ENCODE data around the gene CMIP.

GRCh38 chr16:81602792-81603191 is 158.2 kb downstream of the CMIP start:
- TF ChIP-seq, protein P1, sequence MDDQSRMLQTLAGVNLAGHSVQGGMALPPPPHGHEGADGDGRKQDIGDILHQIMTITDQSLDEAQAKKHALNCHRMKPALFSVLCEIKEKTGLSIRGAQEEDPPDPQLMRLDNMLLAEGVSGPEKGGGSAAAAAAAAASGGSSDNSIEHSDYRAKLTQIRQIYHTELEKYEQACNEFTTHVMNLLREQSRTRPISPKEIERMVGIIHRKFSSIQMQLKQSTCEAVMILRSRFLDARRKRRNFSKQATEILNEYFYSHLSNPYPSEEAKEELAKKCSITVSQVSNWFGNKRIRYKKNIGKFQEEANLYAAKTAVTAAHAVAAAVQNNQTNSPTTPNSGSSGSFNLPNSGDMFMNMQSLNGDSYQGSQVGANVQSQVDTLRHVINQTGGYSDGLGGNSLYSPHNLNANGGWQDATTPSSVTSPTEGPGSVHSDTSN (IDR thresholded peaks at IDR 0.05; ENCODE audit: insufficient replicate concordance, low read depth, low read length): no peak
- TF ChIP-seq EZH2 (IDR thresholded peaks at IDR 0.05; ENCODE audit: borderline replicate concordance, control insufficient read depth, low read depth, low read length) (no peak), MEF2B (IDR thresholded peaks at IDR 0.05; ENCODE audit: partially characterized antibody, poor library complexity, severe bottlenecking) (no peak), POLR2A (IDR thresholded peaks at IDR 0.05; ENCODE audit: low read depth, low read length) (no peak), NFIC (IDR thresholded peaks at IDR 0.05; ENCODE audit: low read depth, low read length) (no peak), BACH1 (IDR thresholded peaks at IDR 0.05; ENCODE audit: borderline replicate concordance) (no peak), SUZ12 (IDR thresholded peaks at IDR 0.05; ENCODE audit: unreplicated experiment) (no peak)
- TF ChIP-seq, protein P2, sequence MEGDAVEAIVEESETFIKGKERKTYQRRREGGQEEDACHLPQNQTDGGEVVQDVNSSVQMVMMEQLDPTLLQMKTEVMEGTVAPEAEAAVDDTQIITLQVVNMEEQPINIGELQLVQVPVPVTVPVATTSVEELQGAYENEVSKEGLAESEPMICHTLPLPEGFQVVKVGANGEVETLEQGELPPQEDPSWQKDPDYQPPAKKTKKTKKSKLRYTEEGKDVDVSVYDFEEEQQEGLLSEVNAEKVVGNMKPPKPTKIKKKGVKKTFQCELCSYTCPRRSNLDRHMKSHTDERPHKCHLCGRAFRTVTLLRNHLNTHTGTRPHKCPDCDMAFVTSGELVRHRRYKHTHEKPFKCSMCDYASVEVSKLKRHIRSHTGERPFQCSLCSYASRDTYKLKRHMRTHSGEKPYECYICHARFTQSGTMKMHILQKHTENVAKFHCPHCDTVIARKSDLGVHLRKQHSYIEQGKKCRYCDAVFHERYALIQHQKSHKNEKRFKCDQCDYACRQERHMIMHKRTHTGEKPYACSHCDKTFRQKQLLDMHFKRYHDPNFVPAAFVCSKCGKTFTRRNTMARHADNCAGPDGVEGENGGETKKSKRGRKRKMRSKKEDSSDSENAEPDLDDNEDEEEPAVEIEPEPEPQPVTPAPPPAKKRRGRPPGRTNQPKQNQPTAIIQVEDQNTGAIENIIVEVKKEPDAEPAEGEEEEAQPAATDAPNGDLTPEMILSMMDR (IDR thresholded peaks at IDR 0.05 in 2 of 3, conservative IDR thresholded peaks at IDR 0.05 in 1 of 3; ENCODE audit: control insufficient read depth in 2 of 3, extremely low read depth in 1 of 3, insufficient read depth in 1 of 3, low read depth in 3 of 3, low read length in 3 of 3): no peak
- TF ChIP-seq, protein P3, sequence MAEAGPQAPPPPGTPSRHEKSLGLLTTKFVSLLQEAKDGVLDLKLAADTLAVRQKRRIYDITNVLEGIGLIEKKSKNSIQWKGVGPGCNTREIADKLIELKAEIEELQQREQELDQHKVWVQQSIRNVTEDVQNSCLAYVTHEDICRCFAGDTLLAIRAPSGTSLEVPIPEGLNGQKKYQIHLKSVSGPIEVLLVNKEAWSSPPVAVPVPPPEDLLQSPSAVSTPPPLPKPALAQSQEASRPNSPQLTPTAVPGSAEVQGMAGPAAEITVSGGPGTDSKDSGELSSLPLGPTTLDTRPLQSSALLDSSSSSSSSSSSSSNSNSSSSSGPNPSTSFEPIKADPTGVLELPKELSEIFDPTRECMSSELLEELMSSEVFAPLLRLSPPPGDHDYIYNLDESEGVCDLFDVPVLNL (IDR thresholded peaks at IDR 0.05; ENCODE audit: low read depth, low read length): no peak
- TF ChIP-seq, protein P4, sequence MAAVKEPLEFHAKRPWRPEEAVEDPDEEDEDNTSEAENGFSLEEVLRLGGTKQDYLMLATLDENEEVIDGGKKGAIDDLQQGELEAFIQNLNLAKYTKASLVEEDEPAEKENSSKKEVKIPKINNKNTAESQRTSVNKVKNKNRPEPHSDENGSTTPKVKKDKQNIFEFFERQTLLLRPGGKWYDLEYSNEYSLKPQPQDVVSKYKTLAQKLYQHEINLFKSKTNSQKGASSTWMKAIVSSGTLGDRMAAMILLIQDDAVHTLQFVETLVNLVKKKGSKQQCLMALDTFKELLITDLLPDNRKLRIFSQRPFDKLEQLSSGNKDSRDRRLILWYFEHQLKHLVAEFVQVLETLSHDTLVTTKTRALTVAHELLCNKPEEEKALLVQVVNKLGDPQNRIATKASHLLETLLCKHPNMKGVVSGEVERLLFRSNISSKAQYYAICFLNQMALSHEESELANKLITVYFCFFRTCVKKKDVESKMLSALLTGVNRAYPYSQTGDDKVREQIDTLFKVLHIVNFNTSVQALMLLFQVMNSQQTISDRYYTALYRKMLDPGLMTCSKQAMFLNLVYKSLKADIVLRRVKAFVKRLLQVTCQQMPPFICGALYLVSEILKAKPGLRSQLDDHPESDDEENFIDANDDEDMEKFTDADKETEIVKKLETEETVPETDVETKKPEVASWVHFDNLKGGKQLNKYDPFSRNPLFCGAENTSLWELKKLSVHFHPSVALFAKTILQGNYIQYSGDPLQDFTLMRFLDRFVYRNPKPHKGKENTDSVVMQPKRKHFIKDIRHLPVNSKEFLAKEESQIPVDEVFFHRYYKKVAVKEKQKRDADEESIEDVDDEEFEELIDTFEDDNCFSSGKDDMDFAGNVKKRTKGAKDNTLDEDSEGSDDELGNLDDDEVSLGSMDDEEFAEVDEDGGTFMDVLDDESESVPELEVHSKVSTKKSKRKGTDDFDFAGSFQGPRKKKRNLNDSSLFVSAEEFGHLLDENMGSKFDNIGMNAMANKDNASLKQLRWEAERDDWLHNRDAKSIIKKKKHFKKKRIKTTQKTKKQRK (IDR thresholded peaks at IDR 0.05; ENCODE audit: low read depth, low read length): no peak

Measured in GM12878 (cell line).